HG03064 (cell line): ENCODE measurements around the gene GCG.
A peak's percentile ranks its signal among the peaks of the same experiment; 100 is the strongest.

Source experiments
- ATAC-seq: cut with Tn5 transposase; IDR thresholded peaks from one replicate; pipeline ENCODE4 v1.9.1; 2021; ENCODE audit warnings: low read depth; ENCODE audit not compliant: unreplicated experiment

The GCG gene

GRCh38 chr2:162153608-162154224 lies 1.7 kb upstream of the GCG start:
- ATAC-seq: peak; percentile 93

DNA sequence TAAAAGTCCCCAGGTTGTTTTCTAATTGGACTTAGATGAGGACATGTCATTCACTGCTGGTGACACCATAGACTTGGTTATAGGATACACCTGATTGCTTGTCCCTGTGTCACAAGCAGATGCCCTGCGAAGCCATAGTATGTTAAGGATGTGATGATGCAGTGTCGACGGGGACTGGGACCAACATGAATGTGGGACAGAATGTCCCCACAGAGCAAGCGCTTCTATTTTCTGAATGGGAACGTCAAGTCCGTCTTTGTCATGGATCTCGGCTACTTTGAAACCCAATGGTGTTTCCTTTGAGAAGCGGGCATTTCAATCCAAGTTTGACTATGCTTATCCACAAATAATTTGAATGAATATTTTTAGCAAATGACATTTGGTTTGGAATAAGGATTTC lies 2.1 kb downstream of the GCG start:
- ATAC-seq: no peak

DNA sequence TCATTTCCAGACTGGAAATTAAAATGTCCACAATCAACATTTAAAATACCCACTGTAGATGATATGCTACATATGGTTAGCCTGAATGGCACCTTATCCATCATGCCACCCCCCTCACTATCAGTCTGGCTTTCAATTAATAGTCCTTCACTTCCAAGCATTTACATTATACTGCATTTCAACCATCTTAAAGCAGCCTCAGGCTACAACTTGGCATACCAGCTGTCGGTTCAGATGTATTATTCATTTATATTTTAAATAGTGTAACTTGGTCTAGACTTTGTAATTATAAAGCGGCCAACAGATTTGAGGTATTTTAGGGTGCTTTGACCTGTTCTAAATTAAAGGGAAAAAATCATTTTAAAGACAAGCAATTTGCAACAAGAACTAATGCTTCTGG lies 2.6 kb downstream of the GCG start:
- ATAC-seq: no peak

DNA sequence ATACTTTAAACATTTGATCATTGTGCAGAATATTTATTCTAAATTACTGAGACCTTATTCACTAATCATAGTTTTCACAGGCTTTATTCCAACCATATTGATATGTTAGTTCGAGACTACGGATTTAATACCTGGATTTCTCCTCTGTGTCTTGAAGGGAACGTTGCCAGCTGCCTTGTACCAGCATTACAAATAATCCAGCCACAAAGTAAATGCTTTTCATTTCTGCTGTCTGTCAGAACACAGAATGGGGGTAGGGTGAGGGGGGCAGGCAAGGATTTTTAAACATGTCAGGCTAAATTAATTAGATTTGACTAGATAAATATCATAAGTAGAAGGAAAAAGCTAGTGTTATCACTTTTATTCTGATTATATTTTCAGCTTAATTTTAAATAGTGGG lies 3.1 kb downstream of the GCG start:
- no peak for ATAC-seq

- ATAC-seq: no peak
Observed at GRCh38 chr2:162143969-162144368, 8.1 kb downstream of the GCG start.

- ATAC-seq: no peak
Observed at GRCh38 chr2:162138310-162138709, 13.7 kb downstream of the GCG start.

GRCh38 chr2:162127422-162127821 lies 24.6 kb downstream of the GCG start:
- no peak for ATAC-seq

GRCh38 chr2:162126527-162126926 lies 25.5 kb downstream of the GCG start:
- ATAC-seq: no peak

- ATAC-seq: peak; percentile 82
Observed at GRCh38 chr2:162126111-162126519, 25.9 kb downstream of the GCG start.

DNA sequence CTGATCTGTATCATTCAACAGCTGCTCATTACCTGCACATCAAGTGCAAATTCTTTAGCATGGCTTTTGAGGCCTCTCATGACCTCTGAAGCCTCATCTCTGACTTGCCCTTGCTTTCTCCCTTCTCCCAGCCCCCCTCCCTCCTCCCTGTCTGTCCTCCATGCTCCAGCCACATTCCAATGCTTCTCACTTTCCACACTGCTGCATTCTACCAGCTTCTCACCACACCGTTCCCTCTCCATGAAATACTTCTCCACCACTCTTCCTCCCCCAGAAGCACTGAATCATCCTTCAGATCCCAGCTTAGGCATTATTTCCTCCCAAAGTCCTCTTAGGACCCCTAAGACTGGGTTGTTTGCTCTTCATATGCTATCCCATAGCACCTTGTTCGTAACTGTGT lies 26.9 kb downstream of the GCG start:
- no peak for ATAC-seq

- peak; percentile 60 for ATAC-seq
Observed at GRCh38 chr2:162123806-162124758, 28.0 kb downstream of the GCG start.

DNA sequence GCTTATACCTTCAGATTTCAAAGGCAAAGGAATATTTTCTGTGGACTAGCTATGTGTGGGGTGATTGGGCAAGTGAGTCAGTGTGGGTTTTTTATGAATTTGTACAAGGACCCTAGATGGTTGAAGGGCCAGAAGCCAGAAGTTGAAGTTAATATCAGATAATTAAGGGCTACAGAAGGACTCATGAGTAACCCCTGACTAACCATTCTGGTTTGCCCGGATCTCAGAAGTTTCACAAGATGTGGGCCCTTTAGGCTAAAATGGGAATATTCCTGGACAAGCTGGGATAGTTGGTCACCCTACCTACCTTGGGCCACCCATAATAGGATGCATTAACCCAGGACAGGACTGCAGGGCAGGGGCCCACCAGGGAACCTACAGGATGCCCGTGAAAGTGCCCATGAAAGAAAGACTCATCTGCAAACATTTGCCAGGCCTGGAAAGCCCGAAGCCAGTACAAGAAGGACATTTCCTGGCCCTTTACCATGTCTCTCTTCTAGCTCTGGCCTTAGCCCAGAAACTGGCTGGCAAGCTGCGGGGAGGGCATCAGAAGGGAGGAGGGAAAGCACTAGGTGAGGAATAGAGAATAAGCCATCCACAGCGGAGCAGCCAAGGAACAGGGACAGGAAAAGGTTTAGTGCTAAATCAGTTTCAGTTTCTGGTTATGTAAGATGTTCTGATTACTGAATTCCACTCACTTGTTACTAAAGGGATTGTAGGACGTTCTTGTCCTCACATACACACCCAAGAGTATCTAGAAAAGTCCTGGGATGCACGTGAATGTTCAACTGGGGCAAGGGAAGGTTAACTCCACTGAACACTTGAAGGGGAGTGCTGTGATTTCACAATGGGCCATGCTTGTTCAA lies 33.6 kb downstream of the GCG start:
- no peak for ATAC-seq

GRCh38 chr2:162116352-162116751 lies 35.7 kb downstream of the GCG start:
- ATAC-seq: no peak

DNA sequence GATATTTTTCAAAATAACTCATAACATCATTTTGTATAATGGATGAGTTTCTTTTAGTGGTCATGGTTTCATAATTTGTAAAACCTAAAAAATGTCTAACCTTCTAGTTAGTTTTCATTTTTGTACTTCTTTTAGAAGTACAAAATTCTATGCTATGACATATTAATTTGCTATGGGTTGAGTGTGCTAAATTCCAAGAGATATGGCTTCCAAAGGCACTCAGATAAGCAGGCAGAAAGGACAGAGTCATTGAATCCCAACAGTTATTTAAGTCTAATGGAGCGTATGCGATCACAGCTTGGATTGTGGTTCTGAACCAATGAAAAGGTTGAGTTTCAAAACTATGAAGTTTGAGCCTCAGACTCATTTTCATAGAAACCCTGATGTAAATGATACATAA lies 37.0 kb downstream of the GCG start:
- no peak for ATAC-seq

DNA sequence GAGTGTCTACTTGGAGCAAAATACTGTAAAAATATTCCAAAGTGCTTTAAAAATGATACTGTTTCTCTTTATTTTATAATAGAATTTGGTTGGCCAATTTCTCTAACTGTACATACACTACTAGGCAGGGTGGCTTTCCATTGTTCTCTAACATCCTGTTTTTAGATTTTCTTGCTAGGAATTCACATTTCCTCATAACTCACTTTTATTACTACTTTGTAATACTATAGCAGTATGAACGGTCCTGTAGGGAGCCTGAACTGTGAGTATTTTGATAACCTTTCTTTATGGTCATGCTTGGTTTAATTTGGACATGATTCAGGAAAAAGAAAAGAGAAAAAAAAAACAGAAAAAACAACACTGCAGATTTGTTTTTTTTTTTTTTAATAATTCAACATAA lies 37.8 kb downstream of the GCG start:
- ATAC-seq: no peak

- ATAC-seq: no peak
Observed at GRCh38 chr2:162113776-162114168, 38.3 kb downstream of the GCG start.

DNA sequence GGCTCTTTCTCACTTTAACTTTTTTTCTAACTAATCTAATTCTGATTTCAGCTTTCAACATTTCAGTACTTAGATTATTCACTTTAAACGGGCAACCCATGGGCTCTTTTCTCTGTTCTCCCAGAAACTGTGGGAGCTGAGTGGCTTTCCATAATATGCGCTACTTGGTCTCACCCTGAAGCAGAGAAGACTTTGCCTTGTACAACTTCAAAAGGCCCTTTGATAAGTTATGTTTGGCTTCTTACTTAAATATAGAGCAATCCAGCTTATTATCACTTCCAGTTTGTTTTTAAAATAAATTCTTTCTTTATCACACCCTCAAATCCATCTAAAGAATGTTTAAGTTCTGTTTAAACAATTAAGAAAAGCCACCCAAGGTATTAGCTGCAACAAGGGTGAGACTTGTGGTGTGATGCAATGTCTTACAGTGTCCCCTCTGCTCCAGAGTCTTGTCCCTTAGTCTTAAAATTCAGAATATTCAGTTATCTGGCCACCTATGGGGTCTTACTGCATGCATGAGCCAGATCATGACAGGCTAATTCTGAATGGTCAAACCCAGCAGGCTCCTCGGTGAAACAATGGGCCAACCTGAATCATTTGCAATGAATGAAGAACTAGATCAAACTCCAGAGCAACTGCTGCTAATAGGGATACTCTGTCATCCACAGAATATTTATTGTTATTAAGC lies 38.8 kb downstream of the GCG start:
- no peak for ATAC-seq

GRCh38 chr2:162111958-162112850 lies 39.8 kb downstream of the GCG start:
- no peak for ATAC-seq

- ATAC-seq: no peak
Observed at GRCh38 chr2:162107361-162107901, 44.6 kb downstream of the GCG start.
